ENCODE measurements around the gene BCL2.
A peak's percentile ranks its signal among the peaks of the same experiment; 100 is the strongest.

Gene BCL2

DNA sequence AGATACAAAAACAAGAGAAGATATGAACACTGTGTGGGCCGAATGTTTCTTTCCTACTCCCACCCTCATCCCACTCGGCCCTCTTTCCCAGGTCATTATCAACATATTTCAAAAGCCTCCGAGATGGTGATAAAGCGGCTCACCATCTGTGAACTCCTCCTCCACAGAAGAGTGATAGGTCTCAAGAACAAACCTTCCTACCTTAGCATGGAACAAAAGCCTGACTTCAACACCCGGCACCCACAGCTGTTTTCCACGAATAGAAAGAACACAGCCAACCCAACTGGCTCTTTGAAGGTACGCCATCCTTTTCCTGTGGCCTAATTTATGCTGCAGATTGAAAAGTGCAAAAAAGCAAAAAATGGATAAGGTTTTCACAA lies 28.8 kb downstream of the BCL2 start:
- Histone ChIP-seq H3K36me3 (peaks cover 0 to 100% (median 90%) of the 10 kb centered on the region in 11 experiments; a peak in 19 of 22 replicates), H3K27me3 (no peaks in the 10 kb centered on the region), H3K4me2 (peak overlapping the region in 3 of 11 experiments; percentile 20 to 62 (median 51); a peak in 5 of 22 replicates), H3K9ac (no peak overlapping the region), H3K27ac (no peak overlapping the region), H3K4me1 (peaks cover 35 to 74% (median 46%) of the 10 kb centered on the region in 10 experiments), H3K4me3 (no peak overlapping the region), H3K9me3 (replicated peaks in 1 of 11) (peaks cover 0 to 15% (median 0%) of the 10 kb centered on the region in 11 experiments; a peak in 5 of 22 replicates), H4K20me1 (peaks cover 0 to 93% (median 47%) of the 10 kb centered on the region in 11 experiments; a peak in 11 of 22 replicates)
- no peak for TF ChIP-seq Cebpa-rat (IDR thresholded peaks at IDR 0.05)

DNA sequence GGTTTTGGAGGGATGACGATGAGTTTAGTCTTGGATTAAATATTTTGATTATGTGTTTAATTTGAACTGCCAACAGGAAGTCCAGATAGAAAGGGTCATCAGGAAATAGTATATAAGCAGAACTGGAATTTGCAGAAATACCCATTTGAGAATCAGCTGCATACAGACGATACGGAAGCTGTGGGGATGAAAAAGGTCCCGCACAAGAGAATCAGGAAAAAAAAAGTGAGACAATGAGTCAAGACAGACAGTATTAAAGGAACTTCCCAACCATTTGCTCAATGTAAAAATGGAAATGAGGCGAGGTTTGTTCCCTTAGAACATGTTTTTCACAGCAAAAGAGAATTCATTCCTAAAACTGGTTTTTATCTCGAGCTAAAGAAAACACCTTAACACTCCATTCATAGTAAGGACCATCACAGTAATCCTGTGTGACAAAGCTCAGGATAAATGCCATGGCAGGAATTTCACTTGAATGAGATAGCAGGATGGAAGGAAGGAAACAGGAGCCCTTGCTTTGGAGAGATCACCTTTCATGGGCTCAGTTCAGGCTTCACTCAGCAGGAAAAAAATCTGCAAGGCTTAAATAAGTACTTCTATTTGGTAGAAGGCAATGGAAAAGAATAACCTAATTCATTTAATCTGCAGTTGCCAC lies 29.3 kb downstream of the BCL2 start:
- no peak for TF ChIP-seq Cebpa-rat (IDR thresholded peaks at IDR 0.05)
- Histone ChIP-seq H3K4me1 (peaks cover 35 to 74% (median 48%) of the 10 kb centered on the region in 10 experiments), H3K9me3 (replicated peaks in 1 of 11) (peaks cover 0 to 15% (median 0%) of the 10 kb centered on the region in 11 experiments; a peak in 5 of 22 replicates), H3K27ac (no peak overlapping the region), H3K9ac (no peak overlapping the region; a peak in 1 of 22 replicates), H3K27me3 (no peaks in the 10 kb centered on the region), H3K36me3 (peaks cover 0 to 100% (median 90%) of the 10 kb centered on the region in 11 experiments; a peak in 18 of 22 replicates), H4K20me1 (peaks cover 0 to 93% (median 47%) of the 10 kb centered on the region in 11 experiments; a peak in 11 of 22 replicates), H3K4me3 (no peak overlapping the region), H3K4me2 (peak overlapping the region in 3 of 11 experiments; percentile 20 to 62 (median 51); a peak in 5 of 22 replicates)

DNA sequence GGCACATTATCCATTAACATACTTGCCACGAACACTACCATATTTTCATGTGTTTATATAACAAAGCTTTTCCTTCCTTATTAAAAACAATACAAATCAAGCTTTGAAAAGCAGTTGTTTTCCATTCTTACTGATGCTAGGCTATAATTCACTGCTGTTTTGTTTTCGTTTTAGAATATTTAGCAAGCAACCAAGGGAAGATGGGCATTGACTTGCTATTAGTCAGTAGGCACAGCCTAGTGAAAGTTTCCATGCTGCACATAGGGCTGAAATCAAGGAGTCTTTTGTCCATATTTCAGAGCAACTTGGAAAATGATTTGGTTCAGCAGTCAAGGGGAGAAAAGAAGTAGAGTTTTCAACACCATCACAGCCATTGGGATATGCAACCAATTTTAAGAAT lies 31.3 kb downstream of the BCL2 start:
- Histone ChIP-seq H3K27ac (peak overlapping the region in 1 of 11 experiments; percentile 2; a peak in 1 of 22 replicates), H3K36me3 (peaks cover 0 to 100% (median 90%) of the 10 kb centered on the region in 11 experiments; a peak in 18 of 22 replicates), H3K4me2 (peak overlapping the region in 5 of 11 experiments; percentile 1 to 49 (median 19); a peak in 5 of 22 replicates), H3K9me3 (replicated peaks in 1 of 11) (peaks cover 0 to 15% (median 0%) of the 10 kb centered on the region in 11 experiments; a peak in 5 of 22 replicates), H4K20me1 (peaks cover 0 to 97% (median 54%) of the 10 kb centered on the region in 11 experiments; a peak in 12 of 22 replicates), H3K4me1 (peaks cover 28 to 62% (median 42%) of the 10 kb centered on the region in 10 experiments), H3K9ac (no peak overlapping the region), H3K4me3 (no peak overlapping the region), H3K27me3 (no peaks in the 10 kb centered on the region)
- TF ChIP-seq Cebpa-rat (IDR thresholded peaks at IDR 0.05), result no peak

DNA sequence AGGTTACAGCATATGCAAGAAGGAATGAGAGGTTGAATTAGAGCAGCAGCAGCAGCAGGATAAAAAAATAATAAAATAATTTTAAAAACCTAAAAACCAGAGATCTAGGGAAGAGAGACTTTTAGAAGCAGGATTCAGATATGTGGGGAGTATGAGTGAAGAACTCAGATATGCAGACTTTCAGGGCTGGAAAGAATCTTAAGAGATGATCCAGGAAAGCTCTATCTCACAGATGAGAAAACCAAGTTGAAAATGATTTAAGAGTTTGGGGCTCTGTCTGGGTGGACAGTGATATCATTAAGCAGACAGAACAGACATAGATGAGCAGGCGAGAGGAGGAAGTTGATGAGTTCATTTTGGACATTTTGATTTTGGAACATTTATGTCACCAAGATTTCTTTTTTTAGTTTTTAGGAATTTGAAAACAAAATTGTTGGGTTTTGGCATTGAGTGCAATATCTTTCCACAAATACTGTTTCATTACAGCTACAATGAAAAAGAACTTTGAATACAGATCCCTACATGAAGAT lies 31.8 kb downstream of the BCL2 start:
- H3K4me1 ChIP-seq, result peaks cover 22 to 57% (median 37%) of the 10 kb centered on the region in 10 experiments

DNA sequence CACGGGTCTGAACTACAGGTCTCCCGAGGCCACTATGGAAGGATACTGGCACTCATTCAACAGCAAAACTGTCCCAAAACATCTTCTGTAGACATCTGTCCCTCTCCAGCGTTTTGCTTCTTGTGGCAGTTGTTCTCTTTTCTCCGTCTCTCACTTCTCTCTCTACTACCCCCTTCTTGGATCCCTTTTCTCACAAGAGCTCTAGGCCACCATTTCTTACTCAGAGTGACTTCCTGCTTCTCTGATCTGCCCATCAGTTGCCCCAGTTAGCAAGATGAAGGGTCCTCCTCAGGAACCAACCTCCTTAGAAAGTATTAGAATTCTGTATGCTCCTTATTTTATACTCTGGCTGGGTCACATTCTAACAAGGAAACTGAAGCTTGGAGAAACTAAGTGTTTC lies 32.6 kb downstream of the BCL2 start:
- no peaks in the 10 kb centered on the region for H3K27me3 ChIP-seq
- no peak overlapping the region for H3K9ac ChIP-seq
- peak overlapping the region in 9 of 11 experiments; percentile 0 to 49 (median 19); a peak in 13 of 22 replicates for H3K4me2 ChIP-seq
- H3K4me1 ChIP-seq, result peaks cover 14 to 51% (median 29%) of the 10 kb centered on the region in 10 experiments; a peak in 18 of 20 replicates
- H4K20me1 ChIP-seq, result peaks cover 0 to 95% (median 50%) of the 10 kb centered on the region in 11 experiments; a peak in 12 of 22 replicates
- no peak for TF ChIP-seq Cebpa-rat (IDR thresholded peaks at IDR 0.05)
- H3K36me3 ChIP-seq, result peaks cover 0 to 100% (median 86%) of the 10 kb centered on the region in 11 experiments; a peak in 18 of 22 replicates
- peaks cover 0 to 4% (median 0%) of the 10 kb centered on the region in 11 experiments; a peak in 1 of 22 replicates for H3K9me3 ChIP-seq (replicated peaks in 1 of 11)
- no peak overlapping the region for H3K4me3 ChIP-seq
- H3K27ac ChIP-seq, result peak overlapping the region in 2 of 11 experiments; percentile 18 to 35; a peak in 1 of 22 replicates

More for the DNA sequence above, 31.8 kb downstream of the BCL2 start:
- Histone ChIP-seq H3K4me2 (peak overlapping the region in 5 of 11 experiments; percentile 6 to 49 (median 19); a peak in 5 of 22 replicates), H4K20me1 (peaks cover 0 to 97% (median 55%) of the 10 kb centered on the region in 11 experiments; a peak in 12 of 22 replicates), H3K27ac (peak overlapping the region in 2 of 11 experiments; percentile 2; a peak in 1 of 22 replicates), H3K9me3 (replicated peaks in 1 of 11) (peaks cover 0 to 12% (median 0%) of the 10 kb centered on the region in 11 experiments; a peak in 5 of 22 replicates), H3K4me3 (no peak overlapping the region), H3K27me3 (no peaks in the 10 kb centered on the region), H3K36me3 (peaks cover 0 to 100% (median 86%) of the 10 kb centered on the region in 11 experiments; a peak in 18 of 22 replicates), H3K9ac (no peak overlapping the region)
- no peak for TF ChIP-seq Cebpa-rat (IDR thresholded peaks at IDR 0.05)

DNA sequence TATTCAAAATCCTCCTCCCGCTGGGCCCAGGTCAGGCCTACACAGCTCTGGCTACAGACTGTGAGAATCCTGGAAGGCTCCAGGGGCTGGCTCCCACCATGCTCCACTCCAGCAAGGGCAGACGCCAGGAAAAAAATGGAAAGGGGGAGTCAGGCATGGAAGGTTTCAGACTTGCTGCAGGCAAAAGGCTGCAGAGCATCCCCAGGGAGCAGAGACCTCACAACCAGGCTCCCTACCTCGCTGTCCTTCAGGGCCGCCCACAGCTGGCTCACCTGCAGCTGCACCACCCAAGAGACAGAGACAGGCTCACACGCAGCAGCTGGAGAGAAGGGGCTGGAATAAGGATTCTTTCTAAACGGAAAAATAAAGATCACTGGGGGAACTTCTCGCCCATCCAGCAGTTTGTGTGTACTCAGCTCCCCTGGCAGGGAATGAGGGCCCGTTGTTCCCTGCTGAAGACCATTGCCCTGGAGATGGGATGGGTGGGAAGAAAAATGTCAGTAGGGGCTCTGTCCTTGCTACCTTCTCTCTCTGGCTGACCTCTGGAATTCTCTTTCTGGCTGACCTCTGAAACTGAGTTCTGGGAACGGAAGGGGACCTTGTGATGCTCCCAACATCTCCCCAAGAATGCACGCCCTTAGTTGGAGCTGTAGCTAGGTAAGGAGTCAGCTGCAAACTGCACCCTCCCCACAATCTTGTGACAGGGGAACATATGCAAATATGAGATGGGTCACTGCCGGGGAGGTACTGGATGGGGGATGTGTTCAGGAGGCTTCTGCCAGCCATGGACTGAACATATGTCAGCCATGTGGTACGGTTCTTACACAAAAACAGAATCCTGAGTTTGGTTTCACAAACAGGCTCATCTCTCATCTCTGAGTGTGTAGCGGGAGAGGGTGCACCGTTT lies 34.5 kb downstream of the BCL2 start:
- H3K4me1 ChIP-seq, result peaks cover 11 to 39% (median 26%) of the 10 kb centered on the region in 10 experiments; a peak in 18 of 20 replicates
- H3K27me3 ChIP-seq, result no peaks in the 10 kb centered on the region
- no peak overlapping the region for H3K4me2 ChIP-seq
- no peak for TF ChIP-seq Cebpa-rat (IDR thresholded peaks at IDR 0.05)
- H3K9me3 ChIP-seq (replicated peaks in 1 of 11), result peaks cover 0 to 4% (median 0%) of the 10 kb centered on the region in 11 experiments; a peak in 2 of 22 replicates
- no peak overlapping the region for H3K9ac ChIP-seq
- H4K20me1 ChIP-seq, result peaks cover 0 to 78% (median 50%) of the 10 kb centered on the region in 11 experiments; a peak in 12 of 22 replicates
- peaks cover 0 to 100% (median 86%) of the 10 kb centered on the region in 11 experiments; a peak in 17 of 22 replicates for H3K36me3 ChIP-seq
- no peak overlapping the region for H3K4me3 ChIP-seq
- no peak overlapping the region for H3K27ac ChIP-seq

DNA sequence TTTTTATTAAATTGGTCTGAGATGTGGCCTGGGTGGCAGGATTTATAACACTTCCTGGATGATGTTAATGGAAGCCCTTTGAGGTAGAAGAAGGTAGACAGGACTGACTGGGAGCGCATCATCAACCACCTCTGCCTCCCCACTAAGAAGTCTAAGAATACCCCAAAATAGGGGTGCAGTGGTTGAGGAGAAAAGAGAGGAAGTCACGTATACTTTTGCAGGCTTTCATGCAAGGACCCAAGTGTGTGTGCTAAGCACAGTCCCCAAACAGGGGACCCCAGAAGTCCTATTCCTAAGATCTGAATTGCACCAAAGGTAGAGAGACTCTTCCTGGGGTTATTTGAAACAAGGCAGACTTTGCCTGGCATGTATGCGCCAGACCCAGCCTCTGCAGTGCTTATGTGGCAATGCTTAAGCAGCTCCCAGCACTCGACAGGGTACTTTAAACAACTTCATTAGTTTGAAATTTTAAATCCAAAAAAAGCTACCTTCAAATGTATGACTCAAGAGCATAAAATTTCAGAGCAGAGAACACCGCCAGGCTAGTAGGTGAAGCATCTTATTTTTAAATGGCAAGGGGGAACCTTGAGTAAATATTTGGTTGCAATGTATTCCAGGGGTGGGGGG lies 35.3 kb downstream of the BCL2 start:
- Histone ChIP-seq H3K27ac (no peak overlapping the region), H4K20me1 (peaks cover 0 to 72% (median 50%) of the 10 kb centered on the region in 11 experiments; a peak in 12 of 22 replicates), H3K27me3 (no peaks in the 10 kb centered on the region), H3K9me3 (replicated peaks in 1 of 11) (peaks cover 0 to 9% (median 0%) of the 10 kb centered on the region in 11 experiments; a peak in 4 of 22 replicates), H3K4me1 (peaks cover 11 to 32% (median 26%) of the 10 kb centered on the region in 10 experiments; a peak in 18 of 20 replicates), H3K4me2 (no peak overlapping the region), H3K36me3 (peaks cover 0 to 99% (median 86%) of the 10 kb centered on the region in 11 experiments; a peak in 16 of 22 replicates), H3K9ac (no peak overlapping the region), H3K4me3 (no peak overlapping the region)
- no peak for TF ChIP-seq Cebpa-rat (IDR thresholded peaks at IDR 0.05)
